RWPE1 (cell line): ENCODE data around the gene HOXC10.
A peak's percentile ranks its signal among the peaks of the same experiment; 100 is the strongest.

Source experiments
- CTCF ChIA-PET: fragments of 350-600 bp; sonication (Branson Sonifier 250); formaldehyde crosslinking; extraction: SDS; loops from one replicate; lab custom pipeline; 2021; lab: Yijun Ruan, JAX
- POLR2A ChIA-PET: fragments of 400-600 bp; formaldehyde crosslinking; extraction: SDS; loops from one replicate; lab custom pipeline; 2020; ENCODE audit warnings: antibody characterized with exemption; ENCODE audit not compliant: low non-redundant PET; lab: Yijun Ruan, JAX
- DNase-seq: peaks from one replicate; pipeline ENCODE4 v3.0.0; 2012; ENCODE audit warnings: low spot score
- H3K27ac ChIP-seq: fragments of 450-650 bp; 2 replicates; pipeline ENCODE4 v1.5.1; 2017
- TF ChIP-seq, protein P1 (sequence below): fragments of 450-650 bp; conservative IDR thresholded peaks from 2 replicates; pipeline ENCODE4 v1.5.1; 2017; ENCODE audit warnings: low read depth, mild to moderate bottlenecking

HOXC10 gene

DNA sequence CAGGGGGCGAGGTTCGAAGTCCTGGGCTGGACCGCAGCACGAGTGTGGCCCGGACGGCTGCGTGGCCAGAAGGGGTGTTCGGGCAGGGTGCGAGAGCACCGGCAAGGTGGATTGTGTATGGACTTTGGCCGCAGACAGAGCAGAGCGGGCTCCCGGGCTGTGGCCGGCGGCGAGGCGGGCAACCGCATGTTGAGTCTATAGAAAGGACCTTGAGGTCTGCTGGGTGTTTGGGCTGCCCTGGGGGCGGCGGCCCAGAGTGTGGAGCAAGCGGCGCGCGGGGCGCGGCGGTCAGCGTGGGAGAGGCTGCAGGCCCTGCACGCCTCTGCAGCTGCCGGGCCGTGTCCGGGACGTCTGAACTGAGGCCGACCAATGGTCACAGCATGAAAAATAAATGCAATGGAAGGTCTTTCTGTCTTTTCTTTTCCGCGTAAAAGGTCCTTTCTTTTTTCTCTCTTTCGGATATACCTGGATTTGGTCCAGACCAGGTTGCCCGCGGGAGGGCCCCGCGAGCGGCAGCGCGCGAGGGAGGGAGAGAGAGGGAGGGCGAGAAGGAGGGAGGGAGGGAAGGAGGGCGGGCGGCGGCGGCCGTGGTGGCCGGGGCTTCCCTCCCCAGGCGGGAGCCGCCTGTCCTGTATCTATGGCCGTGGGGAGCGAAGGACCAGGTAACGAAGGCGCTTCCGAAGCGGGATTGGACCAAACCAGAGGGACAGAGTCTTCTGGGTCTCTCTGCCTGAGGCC is 9.5 kb downstream of the HOXC10 start:
- TF ChIP-seq, protein P1, sequence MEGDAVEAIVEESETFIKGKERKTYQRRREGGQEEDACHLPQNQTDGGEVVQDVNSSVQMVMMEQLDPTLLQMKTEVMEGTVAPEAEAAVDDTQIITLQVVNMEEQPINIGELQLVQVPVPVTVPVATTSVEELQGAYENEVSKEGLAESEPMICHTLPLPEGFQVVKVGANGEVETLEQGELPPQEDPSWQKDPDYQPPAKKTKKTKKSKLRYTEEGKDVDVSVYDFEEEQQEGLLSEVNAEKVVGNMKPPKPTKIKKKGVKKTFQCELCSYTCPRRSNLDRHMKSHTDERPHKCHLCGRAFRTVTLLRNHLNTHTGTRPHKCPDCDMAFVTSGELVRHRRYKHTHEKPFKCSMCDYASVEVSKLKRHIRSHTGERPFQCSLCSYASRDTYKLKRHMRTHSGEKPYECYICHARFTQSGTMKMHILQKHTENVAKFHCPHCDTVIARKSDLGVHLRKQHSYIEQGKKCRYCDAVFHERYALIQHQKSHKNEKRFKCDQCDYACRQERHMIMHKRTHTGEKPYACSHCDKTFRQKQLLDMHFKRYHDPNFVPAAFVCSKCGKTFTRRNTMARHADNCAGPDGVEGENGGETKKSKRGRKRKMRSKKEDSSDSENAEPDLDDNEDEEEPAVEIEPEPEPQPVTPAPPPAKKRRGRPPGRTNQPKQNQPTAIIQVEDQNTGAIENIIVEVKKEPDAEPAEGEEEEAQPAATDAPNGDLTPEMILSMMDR, result no peak
- H3K27ac ChIP-seq, result peak overlapping the region; percentile 52; the same call in 1 of the 2 replicates
- ChIA-PET POLR2A (interaction anchor here (0.5 kb wide), 1 partner anchor 9 kb away, joined by 3 read pairs; no protein-coding TSS in a partner anchor), CTCF (interaction anchor here (1.4 to 1.7 kb wide), 2 partner anchors 9 kb away, joined by 4 to 11 read pairs; partner anchors contain the start of gene HOXC10)
- DNase-seq, result no peak

DNA sequence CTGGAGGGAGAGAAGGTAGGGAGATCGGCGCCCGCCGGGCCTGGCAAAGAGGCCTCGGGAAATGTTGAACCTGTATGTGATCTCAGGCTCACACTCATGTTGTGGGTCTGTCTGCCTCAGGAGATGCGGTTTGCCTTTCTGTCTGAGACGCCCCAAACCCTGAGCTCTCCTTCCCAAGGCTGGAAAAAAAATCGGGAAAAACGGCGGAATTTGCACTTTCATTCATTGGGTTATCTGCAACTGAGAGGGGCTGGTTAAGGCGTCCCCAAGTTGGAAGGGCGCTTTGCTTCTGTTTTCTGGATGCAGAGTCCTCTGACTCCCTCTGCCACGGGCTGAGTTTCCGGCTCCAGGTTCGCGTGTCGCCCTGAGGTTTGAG is 10.0 kb downstream of the HOXC10 start:
- TF ChIP-seq, protein P1, result no peak
- no peak for DNase-seq
- peak overlapping the region; percentile 52 for H3K27ac ChIP-seq
- POLR2A ChIA-PET, result interaction anchor here (0.5 kb wide), 1 partner anchor 9 kb away, joined by 3 read pairs; no protein-coding TSS in a partner anchor
- CTCF ChIA-PET, result interaction anchor here (0.6 to 1.7 kb wide), 3 partner anchors 10 to 460 kb away, joined by 3 to 11 read pairs (median 3); partner anchors contain the start of gene HOXC10

DNA sequence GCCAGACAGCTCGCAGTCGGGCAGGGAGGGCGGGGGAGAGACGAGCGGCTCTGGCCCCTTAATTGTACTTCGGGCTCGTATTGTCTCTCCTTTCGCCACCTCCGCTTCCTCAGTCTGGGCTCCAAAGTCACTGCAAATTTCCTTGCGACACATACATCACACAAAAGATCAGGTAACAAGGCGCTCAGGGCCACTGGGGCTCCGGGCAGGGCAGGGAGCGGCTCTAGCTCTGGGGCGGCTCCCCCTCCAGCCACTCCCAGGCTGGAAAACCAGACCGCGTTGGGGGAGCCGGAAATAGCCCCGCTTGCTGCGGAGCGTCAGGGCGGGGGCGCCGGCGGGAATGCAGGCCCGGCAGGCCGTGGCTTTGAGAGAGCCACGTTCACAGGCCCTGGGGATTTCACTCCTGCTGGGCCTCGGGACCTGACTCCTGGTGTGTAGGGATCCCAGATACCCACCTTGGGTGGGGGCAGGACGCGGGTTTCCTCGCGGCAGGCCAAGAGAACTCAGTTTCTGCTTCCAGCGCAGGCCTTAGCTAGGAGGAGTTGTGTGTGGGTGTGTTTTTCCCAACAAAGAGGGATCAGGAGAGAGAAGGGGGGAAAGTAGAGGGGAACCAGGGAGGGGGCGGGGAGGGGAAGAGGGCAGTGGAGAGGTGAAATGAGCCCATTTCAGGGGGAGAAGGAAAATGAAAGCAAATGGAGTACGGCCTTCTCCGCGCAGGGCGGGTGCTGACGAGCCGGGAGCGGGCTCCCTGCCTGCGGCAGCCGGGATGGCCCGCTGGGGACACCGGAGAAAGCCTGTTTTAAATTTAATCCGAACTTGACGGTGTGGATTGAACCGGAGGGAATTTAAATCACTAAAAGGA is 10.7 kb downstream of the HOXC10 start:
- H3K27ac ChIP-seq, result peak overlapping the region; percentile 52
- TF ChIP-seq, protein P1, result no peak
- ChIA-PET CTCF (interaction anchor here (0.6 to 1.7 kb wide), 4 partner anchors 11 to 459 kb away, joined by 3 to 11 read pairs (median 3); partner anchors contain the start of gene HOXC10), POLR2A (interaction anchor here (0.5 kb wide), 1 partner anchor 10 kb away, joined by 3 read pairs; no protein-coding TSS in a partner anchor)
- peak; percentile 57 for DNase-seq

DNA sequence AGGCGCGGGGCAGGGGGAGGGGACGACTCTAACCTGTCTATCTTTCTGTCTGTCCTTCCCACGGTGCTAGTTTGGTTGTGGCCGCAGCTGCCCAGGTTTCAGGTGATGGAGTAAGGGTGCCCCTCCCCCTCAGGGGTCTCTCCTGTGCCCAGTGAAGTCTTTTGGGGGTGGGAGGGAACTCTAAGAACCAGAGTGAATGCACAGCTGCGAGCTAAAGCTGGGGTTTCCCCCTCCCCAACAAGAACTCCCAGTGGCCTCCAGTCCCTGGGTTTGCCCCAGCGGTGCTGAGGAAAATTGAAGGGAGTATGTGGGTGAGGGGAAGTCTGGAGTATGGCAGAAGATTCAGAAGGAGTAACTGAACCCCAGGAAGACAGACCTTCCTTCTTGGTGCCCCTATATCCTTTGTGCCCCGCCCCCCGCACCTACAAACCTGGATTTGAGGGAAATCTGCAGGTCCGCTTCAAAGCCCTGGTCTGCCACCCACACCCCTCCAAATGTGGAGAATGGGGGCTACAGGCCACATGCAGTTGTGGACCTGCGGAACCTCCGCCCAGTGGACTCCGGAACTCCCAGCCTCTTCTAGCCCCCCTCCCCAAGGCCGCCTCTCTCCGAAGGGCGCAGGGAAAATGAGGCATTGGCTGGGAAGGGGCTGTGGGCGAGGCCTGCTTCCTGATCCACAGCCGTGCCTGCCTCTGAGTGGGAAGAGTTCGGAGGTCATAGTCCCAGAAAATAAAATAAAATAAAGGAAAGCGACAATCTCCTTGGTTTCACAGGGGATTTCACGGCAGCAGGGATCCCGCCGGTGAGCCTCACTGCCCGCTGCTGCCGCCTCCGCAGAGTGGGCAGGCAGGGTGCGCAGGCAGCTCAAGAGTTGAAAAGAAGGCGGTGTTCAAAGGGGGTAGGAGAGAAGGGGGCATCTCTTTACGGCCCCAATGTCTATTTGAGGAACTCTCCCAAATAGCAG is 11.6 kb downstream of the HOXC10 start:
- TF ChIP-seq, protein P1, result no peak
- ChIA-PET CTCF (interaction anchor here (1.0 to 4.3 kb wide), 3 partner anchors 11 to 211 kb away, joined by 3 to 15 read pairs (median 11); partner anchors contain the start of gene HOXC10), POLR2A (interaction anchor here (0.6 kb wide), 1 partner anchor 21 kb away, joined by 10 read pairs; no protein-coding TSS in a partner anchor)
- DNase-seq, result no peak
- H3K27ac ChIP-seq, result peak overlapping the region; percentile 52

DNA sequence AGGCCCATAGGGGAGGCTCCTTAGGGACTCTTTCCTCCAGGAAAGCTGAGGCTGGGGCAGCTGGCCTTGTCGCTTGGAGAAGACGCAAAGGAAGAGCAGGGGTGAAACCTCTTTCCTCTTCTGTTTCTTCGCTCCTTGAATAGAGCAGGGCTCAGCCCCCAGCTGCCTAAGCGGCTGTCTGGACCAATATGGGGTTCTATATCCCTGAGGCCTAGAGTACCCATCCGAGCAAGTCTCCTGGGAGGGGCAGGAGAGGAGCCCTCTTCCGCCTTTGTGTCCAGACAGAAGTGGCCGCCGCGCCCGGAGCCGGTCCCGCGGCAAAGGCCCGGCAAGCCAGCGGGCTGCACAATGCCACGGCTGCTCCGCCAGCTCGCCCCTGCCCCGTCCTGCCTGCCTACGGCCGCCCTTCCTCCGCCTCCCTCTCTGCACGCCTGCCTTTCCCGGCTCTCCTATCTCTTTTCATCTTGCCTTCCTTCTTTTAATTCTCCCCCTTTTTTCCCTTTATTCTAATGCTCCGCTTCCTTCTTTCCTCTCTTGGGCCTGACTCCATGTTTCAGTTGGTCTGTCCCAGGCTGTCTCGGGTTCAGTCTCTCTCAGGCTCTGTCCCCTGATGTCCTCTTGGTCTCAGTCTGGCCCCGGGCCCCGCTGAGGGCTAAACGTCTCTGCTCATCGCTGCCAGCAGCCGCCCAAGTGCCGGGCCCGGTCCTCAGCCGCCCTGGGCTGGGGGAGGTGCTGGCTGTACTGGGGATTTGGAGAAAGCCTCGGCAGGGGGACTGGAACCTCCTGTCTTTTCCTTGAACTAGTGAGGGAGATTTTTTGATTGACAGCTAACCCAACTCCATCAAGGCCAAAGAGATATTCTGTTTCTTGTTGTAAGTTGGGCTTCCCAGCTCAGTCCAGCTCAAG is 12.5 kb downstream of the HOXC10 start:
- H3K27ac ChIP-seq, result peak overlapping the region; percentile 1; the same call in 1 of the 2 replicates
- TF ChIP-seq, protein P1, result no peak
- ChIA-PET POLR2A (interaction anchor here (0.6 kb wide), 1 partner anchor 20 kb away, joined by 10 read pairs; no protein-coding TSS in a partner anchor), CTCF (interaction anchor here (0.6 to 4.3 kb wide), 5 partner anchors 194 to 360 kb away, joined by 3 to 15 read pairs (median 4); no protein-coding TSS in a partner anchor)
- DNase-seq, result no peak
